Hematopoietic multipotent progenitor cell treated with erythropoietin and hydrocortisone succinate and interleukin-3 and kit ligand, for 15 days (in vitro differentiated cells): Measurements from ENCODE around the gene RBM10.
A peak's percentile ranks its signal among the peaks of the same experiment; 100 is the strongest.

Experiments
- DNase-seq: peaks from one replicate; pipeline ENCODE4 v3.0.0-alpha.2; 2015; ENCODE audit warnings: low spot score

The RBM10 gene

DNA sequence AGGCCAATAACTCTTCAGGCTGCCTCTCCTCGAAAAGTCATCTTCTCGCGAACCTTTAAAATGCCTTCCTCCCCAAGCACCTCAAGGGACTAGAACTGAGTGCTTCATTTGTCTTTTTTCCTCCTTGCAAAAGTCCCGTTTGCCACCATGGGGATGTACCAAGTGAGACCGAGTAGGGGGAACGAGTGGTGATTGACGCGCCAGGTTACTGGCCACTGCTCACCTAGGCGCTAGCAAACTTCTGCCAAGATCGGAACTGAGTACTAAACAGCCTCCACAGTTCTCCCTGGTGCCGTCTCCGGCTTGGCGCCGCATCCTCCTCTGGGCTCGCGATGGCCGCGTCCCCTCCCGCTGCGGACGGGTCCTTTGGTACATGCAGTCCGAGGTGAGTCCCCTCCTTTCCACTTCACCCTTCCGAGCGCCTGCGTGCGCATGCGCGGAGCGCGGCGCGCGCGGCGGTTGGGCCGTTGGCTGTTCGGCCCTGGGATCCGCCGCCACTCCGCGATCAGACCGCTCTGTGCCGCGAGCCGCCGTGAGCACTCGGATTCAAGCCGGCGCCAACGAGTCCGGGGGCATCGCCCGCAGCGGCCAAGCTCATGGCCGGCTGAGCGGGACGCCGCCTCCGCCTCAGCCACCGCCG lies 73.4 kb downstream of the RBM10 start, which contains the start of gene CDK16:
CDK16 (plus strand) TSS at position 402 of the 640 bp plus-strand sequence. CDS start 4,877 bp downstream, outside the sequence.
- DNase-seq: peak; percentile 77

DNA sequence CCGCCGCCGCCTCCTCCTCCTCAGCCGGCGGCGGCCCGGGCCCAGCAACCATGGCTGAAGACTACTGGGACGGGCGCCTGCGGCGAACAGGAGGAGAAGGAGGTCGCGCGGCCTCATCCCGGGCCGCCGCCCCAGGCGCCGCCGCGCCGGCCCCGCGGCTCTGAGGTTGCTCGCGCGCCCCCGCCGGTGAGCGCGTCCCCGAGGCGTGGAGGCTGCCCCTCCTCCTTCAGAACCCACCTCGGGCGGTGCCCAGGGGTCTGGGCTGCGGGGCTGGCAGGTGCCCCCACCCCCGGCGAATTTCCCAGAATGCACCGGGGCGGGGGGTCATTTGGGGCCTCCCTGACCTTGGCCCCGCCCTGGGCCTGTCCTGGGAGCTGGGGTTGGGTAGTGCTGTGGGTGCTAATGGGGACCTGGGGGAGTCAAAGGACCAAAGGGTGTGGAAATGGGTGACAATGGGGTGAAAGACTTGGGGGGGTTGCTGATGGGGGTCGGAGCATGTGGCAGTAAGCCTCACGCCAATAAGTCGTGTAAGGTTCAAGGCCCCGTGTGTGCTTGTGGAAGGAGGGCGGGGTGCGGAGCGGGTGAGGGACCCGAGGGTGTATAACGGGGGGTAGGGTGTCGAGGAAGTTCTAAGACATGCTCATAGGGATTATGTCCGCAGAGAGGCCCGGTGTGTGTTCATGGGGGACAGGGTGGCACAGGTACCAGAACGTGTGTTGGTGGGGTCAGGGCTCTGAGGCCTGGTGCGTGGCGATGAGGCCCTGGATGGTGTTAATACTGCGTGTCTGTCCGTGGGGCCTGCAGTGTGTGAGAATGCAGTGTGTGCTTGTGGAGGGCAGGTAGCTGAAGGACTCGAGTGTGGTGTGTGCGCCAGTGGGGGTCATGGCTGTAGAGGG lies 74.1 kb downstream of the RBM10 start:
- DNase-seq: peak; percentile 31

DNA sequence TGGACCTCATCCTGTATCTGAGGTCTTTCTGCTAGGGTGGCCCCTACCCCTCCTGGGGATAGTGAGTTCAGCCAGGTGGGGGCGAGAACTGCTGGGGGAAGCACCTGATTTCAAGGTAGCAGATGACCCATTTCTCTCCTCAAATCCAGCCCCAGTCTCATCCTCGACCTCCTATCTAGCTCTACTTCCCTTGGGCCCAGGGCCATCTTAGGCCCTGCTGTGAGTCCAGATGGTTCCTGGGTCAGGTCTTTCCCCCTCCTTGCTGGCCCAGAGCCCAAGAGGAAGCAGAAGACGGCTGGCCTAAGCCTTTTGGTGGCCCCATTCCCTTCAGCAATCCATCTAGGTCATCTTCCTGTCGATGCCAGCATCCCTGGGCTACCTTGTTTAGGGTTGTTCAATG lies 76.7 kb downstream of the RBM10 start:
- DNase-seq: no peak

DNA sequence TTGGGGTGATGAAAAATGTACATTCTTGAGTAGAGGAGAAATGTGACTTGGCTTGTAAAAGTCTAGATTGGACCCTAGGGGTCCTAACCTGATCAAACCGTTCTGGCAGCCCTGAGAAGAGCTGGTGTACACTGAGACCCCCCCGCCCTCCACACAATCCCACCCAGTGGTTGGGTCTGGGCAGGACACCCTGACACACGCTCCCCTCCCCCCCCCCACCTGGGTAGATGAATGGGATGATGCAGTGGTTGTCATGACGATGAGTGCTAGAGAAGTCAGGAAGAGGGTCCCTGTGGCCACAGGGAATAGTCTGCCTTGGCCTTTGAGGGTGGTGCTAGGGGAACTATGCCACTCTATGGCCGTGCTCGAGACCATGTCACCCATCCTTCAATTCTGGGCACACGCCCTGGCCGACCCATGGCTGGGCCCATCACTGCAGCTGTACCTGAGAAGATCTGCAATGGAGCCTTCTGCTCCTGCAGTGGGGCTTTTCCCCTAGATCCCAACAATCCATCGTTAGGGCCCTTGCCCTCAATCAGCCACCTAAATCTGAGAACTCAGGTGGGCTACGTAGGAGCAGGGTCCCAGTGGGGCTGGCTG lies 77.8 kb downstream of the RBM10 start:
- DNase-seq: no peak

DNA sequence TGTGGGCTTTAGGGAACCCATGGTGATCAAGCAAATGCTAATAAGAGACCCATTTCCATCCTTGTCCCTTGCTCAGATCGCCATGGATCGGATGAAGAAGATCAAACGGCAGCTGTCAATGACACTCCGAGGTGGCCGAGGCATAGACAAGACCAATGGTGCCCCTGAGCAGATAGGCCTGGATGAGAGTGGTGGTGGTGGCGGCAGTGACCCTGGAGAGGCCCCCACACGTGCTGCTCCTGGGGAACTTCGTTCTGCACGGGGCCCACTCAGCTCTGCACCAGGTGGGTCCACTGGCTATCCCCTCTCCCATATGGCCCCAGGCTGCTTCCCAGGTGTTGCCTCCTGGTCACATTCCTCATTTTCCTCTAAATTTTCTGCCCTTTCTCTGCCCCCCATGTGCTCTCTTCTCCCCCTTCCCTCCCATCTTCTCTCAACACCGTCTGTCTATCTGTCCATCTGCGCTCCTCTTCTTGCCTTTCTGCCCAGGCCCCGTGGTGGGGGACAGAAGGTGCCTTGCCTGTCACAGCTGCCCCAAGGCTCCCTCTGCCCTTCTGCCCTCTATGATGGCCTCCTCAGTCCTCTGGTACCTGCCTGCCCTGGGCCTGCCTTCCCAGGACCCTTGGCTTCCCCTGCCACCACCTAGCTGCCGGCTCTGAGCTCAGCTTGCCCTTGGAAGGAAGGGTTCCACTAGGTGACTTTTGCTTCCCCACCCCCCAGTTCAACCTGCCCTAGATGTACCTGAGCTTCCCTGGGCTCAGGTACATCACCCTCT lies 78.6 kb downstream of the RBM10 start:
- no peak for DNase-seq

DNA sequence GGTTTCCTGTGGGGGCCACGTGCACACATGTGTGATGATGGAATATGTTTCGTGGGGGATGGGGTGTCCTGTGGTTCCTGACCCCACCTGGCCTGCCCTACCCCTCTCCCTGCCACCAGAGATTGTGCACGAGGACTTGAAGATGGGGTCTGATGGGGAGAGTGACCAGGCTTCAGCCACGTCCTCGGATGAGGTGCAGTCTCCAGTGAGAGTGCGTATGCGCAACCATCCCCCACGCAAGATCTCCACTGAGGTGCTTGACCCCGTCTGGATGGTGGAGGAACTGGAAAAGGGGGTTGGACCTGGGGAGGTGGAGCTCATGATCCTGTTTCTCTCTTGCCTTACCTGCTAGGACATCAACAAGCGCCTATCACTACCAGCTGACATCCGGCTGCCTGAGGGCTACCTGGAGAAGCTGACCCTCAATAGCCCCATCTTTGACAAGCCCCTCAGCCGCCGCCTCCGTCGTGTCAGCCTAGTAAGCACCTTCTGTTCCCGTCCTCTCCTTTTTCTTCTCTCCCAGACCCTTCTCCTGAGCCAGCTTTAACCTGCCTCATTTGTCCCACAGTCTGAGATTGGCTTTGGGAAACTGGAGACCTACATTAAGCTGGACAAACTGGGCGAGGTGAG lies 79.4 kb downstream of the RBM10 start:
- DNase-seq: no peak

DNA sequence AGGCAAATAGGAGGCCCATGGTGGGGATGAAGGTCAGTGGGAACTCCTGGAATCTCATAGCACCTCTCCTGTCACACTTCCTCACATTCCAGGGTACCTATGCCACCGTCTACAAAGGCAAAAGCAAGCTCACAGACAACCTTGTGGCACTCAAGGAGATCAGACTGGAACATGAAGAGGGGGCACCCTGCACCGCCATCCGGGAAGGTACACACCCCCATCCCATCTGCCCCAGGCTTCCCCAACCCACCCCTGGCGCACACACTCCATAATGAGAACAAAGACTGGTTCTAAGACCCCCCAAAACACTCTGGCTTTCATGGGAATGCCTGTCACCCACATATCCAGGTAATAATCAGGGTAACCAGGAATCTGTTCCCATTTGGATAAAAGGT lies 79.9 kb downstream of the RBM10 start:
- no peak for DNase-seq

DNA sequence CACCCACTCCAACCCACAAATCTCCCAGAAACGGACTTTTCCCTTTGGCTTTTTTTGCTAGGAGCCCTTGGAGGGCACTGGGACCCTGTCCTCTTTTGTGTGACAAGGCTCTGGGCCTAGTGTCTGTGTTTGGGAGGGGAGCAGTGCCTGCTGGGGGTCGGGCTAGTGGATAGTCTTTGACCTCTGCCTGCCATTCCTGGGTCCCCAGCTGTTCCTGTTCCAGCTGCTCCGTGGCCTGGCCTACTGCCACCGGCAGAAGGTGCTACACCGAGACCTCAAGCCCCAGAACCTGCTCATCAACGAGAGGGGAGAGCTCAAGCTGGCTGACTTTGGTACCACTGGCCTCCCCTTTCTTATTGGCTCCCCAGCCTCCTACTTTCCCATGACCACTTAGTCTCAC lies 81.0 kb downstream of the RBM10 start:
- no peak for DNase-seq

DNA sequence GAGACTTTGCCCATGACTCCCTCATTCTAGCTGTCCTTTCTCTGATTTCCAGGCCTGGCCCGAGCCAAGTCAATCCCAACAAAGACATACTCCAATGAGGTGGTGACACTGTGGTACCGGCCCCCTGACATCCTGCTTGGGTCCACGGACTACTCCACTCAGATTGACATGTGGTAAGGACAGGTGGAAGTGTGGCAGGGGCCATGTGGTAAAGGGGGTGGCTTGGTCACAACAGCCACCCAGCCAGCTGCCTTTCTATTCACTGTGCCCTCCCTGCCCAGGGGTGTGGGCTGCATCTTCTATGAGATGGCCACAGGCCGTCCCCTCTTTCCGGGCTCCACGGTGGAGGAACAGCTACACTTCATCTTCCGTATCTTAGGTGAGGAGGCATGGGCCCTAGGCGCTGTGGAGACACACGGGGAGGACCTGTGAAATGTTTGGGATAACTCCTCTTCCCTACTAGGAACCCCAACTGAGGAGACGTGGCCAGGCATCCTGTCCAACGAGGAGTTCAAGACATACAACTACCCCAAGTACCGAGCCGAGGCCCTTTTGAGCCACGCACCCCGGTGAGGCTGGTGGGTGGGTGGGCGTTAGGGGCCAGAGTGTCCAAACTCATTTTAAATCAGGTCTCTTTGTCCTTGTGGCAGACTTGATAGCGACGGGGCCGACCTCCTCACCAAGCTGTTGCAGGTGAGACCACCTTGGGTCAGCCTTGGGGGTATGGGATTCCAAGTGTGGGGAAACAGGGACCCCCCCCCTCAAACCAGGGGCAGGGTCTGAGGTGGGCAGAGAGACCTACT lies 81.7 kb downstream of the RBM10 start:
- no peak for DNase-seq

DNA sequence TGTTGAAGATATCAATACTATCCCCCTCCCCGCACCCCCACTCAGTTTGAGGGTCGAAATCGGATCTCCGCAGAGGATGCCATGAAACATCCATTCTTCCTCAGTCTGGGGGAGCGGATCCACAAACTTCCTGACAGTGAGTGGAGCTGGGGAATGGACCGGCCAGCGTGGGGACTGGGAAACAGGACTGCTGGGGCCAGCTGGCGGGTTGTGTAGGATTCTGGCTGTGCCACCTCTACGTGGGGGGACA lies 82.2 kb downstream of the RBM10 start:
- DNase-seq: no peak

DNA sequence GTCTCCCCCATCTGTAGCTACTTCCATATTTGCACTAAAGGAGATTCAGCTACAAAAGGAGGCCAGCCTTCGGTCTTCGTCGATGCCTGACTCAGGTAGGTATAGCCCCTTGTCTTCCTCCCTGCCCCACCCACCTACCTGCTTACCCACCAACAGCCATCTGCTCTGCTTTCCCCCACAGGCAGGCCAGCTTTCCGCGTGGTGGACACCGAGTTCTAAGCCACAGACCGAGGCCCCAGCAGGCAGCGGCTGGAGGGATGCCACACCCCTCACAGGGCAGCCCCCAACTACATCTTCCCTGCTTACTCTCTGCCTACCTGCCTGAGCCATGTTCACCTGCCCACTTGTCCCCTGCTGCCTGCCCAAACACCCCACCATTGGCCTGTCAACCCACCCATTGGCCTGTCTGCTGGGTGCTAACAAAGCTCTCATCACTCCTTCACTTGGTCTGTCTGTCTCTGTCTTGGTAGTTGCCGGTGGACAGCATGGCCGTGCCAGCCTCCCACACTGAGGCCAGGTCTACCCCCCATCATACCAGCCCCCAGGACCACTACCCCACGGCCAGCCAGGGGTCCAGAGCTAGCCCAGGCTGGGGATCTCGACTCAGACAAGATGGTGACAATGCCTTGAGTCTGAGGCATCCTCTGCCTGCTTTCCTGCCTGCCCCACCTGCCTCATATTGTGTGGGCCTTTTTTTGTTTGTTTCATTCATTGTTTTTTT lies 83.7 kb downstream of the RBM10 start:
- DNase-seq: no peak

DNA sequence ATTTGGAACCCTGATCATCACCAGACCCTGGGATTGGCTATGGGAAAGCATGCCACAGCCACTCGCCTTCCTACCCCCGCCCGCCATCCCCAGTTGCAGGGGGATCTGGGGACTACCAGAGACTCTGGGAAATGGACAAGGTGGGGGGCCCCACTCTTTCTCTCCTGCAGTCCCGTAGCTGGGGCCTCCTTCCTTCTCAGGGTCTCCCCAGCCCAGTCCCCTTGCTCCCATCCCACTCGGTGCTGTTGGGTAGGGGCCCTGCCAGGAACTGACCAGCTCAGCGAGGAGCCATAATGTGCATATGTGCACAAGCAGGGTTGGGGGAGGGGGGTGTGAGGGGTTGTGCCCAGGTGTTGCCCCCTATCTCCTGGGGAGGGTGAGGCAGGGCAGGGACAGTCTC lies 84.4 kb downstream of the RBM10 start:
- no peak for DNase-seq

DNA sequence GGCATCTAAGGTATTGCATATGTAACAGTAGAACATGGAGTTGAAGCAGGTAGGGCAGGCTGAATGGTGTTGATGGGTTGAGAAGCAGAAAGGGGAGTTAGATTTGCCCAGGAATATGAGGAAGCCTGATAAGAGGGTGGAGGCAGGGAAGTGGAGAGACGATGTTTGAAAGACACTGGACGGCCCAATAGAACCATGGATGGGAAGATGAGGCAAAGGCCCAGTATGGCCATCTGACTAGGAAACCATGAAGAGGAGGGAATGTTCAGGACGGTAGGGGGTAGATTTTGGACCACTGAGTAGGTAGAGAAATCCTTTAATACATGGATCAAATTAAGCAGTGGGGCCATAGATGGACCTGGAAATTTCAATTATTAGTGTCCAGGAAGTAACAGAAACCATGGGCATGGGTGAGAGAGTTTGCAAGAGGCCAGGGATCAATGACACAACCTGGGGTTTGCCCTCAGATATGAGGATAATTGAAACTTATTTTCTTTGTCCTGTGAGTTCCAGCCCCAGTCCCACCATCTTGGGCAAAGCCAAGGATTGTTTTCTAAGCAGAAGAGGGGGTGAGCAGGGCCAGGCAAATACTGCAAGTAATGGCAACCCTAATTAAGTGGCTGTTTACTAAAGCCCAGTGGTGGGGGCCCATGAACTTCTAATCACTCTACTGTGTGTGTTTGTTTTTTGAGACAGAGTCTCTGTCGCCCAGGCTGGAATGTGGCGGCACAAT lies 85.3 kb downstream of the RBM10 start:
- DNase-seq: no peak

DNA sequence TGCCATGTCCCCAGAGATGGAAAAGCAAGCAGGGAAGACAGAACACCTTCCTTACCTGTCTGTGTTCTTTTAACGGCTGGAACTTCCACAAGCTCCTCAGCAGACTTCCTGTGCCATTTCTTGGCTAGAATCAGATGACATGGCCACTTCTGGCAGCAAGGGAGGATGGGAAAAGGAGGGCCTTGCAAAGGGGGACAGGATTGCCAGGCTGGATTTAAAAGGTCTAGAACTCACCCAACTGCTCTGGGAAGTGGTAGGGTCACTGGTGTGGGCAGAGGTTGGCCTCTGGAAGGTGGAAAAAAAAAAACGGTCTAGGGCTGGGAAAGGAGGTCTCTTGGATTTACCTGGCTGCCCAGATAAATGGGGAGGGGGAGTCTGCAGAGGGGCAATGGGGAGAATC lies 86.1 kb downstream of the RBM10 start:
- no peak for DNase-seq

DNA sequence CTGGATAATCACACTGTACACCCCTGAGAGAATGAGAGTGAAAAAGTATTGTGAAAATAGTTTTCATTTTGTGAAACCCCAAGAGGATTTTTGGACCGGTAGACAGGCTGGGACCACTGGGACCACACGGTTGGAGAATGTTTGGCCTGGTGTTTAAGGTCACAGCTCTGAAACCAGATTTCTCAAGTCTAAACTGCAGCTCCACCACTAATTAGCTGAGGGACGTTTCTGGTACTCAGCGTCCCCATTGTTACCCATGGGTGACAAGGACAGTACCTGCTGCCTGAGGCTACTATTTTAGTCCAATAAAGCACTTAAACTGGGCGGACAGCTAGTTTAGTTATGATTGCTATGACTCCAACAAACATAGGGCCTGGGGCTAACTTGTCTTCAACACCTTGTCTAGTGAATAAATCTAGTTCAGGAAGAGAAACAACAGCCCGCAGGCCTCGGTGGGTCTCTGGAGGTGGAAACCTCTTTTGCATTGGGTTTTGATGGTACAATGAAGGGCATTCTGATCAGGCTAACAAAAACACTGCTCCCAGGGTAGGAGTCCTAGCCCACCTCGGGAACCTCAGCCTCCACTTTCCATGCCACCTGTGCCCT lies 87.3 kb downstream of the RBM10 start:
- no peak for DNase-seq

DNA sequence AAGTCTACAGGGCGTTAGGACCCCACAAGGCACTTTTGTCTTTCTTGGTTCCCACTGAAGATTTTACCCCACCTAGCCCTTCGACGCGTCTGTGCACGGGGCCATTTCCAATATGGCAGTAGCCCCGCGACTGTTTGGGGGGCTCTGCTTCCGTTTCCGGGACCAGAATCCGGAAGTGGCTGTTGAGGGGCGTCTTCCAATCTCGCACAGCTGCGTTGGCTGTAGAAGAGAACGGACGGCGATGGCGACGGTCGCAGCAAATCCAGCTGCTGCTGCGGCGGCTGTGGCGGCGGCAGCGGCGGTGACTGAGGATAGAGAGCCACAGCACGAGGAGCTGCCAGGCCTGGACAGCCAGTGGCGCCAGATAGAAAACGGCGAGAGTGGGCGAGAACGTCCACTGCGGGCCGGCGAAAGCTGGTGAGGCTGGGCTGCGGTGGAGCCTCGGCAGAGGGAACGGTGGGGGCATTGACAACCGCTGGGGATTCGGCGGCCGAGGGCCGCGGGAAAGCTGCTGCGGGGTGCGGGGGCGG lies 87.8 kb downstream of the RBM10 start, which contains the start of gene USP11:
USP11 (plus strand) TSS at position 207 of the 530 bp plus-strand sequence; CDS start at position 242, 35 bp downstream.
- DNase-seq: peak; percentile 33

DNA sequence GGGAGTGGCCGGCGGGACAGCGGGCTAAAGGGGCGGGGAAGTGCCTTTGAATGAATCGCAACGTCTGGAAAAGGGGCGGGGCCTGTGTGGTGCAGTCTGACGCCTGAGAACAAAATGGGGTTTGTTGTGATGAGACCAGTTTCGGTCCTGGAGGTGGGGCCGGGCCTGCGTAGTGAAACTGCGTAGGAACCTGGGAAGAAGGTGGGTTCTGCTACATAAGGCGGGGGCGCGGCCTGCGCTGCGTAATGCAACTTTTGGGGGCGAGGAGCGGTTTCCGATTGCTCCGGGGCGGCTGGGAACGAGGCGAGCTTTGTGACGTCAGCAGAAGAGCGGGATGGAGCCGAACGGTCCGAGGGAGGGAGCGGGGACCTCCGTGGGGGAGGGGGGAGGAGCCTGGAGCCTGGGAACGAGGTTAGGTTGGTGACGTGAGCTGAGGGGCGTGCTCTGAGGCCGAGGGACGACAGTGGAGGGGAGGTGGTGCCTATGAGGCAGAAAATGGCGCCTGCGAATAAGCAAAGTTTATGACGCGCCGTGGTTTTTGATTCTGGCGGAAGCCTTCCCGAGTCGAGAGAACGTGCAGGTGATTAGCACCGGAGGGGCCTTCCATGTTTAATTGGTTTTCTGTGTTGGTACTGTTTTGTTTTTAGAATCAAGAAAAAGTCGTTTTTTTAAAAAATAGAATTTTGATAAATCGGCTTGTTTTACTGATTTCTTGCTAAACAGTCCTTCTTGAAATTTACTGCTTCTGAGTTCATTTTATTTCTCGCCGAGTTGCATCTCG lies 88.5 kb downstream of the RBM10 start:
- DNase-seq: peak; percentile 94

DNA sequence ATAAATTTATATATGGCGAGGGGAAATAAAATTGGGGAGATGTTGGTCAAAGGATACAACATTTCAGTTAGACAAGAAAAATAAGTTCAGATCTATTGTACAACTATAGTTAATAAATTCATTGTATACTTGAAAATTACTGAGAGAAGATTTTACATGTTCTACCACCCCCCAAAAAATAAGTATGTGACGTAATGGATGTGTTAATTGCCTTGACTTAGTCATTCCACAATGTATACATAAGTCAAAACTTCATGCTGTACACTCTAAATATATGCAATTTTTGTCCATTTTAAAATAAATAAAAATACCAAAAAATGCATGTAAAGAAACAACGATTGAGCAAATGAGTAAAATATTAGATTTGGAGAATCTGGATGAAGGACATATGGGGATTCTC lies 89.6 kb downstream of the RBM10 start:
- DNase-seq: no peak
